Measurements from ENCODE around the gene TAF10. TPM values are rescaled to one million over a fixed set of nuclear protein-coding genes. Genes with fewer than 3 reads are reported as not detected.

Gene TAF10
- total RNA-seq, 1 donor from 2014 or later, result 113 TPM

- no peak for DNase-seq (ENCODE audit: low read depth)
- Histone ChIP-seq H3K27ac (ENCODE audit: low read depth, low read length) (no peak overlapping the region), H3K4me2 (ENCODE audit: low read length) (no peak overlapping the region), H3K9ac (ENCODE audit: low read length) (no peak overlapping the region), H3K27me3 (ENCODE audit: insufficient read depth, low read length) (no peaks in the 10 kb centered on the region), H3K4me1 (ENCODE audit: insufficient read depth, low read length) (peaks cover 12% of the 10 kb centered on the region), H3K4me3 (ENCODE audit: insufficient read depth, low read depth, low read length) (no peak overlapping the region), H3K36me3 (ENCODE audit: insufficient read depth, low read length) (peaks cover 2% of the 10 kb centered on the region), H3K79me2 (ENCODE audit: insufficient read depth, low read length) (no peaks in the 10 kb centered on the region), H2AFZ (ENCODE audit: low read depth, low read length) (no peak overlapping the region), H4K20me1 (ENCODE audit: insufficient read depth, low read length) (peaks cover 9% of the 10 kb centered on the region), H3K9me3 (ENCODE audit: insufficient read depth, low read depth, low read length) (no peaks in the 10 kb centered on the region)
- H3K4me1 Mint-ChIP-seq (ENCODE audit: low read depth, unreplicated experiment), result peaks cover 10% of the 10 kb centered on the region
- FAIRE-seq, result no peak
- TF ChIP-seq CTCF (IDR thresholded peaks at IDR 0.05; ENCODE audit: insufficient read depth, low read depth, low read length) (no peak), EZH2 (IDR thresholded peaks at IDR 0.05; ENCODE audit: insufficient read depth, low read length) (no peak)
- peaks cover 15% of the 10 kb centered on the region for H3K36me3 Mint-ChIP-seq (ENCODE audit: low read depth, unreplicated experiment)
- H3K27ac Mint-ChIP-seq (ENCODE audit: unreplicated experiment), result no peak overlapping the region
- H3K27me3 Mint-ChIP-seq (ENCODE audit: low read depth, unreplicated experiment), result peaks cover 3% of the 10 kb centered on the region
- H3K9me3 Mint-ChIP-seq (ENCODE audit: unreplicated experiment), result peaks cover 4% of the 10 kb centered on the region
- H3K4me3 Mint-ChIP-seq (ENCODE audit: unreplicated experiment), result no peak overlapping the region
These were observed 45.9 kb downstream of the TAF10 start for GRCh38 chr11:6565988-6566703.

DNA sequence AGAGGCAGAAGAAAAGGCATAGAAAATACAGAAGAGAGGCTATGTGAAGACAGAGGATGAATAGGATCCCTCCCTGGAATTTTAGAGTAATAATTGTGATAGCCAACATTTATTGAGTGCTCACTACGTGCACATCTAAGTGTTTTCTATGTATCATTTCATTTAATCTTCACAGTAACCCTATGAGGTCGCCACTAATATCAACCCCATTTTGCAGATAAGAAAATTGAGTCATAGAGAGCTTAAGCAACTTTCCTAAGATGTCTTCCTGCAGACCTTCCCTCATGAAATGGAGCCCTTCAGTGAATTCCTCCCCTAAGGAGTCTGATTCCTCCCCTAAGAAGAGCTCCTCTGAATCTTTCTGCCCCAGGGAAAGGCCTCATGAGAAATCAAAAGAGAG, 46.7 kb downstream of the TAF10 start:
- Mint-ChIP-seq H3K4me1 (ENCODE audit: low read depth, unreplicated experiment) (peaks cover 10% of the 10 kb centered on the region), H3K4me3 (ENCODE audit: unreplicated experiment) (no peak overlapping the region), H3K36me3 (ENCODE audit: low read depth, unreplicated experiment) (peaks cover 18% of the 10 kb centered on the region), H3K27me3 (ENCODE audit: low read depth, unreplicated experiment) (peaks cover 3% of the 10 kb centered on the region), H3K9me3 (ENCODE audit: unreplicated experiment) (peaks cover 4% of the 10 kb centered on the region), H3K27ac (ENCODE audit: unreplicated experiment) (no peak overlapping the region)
- H3K4me2 ChIP-seq (ENCODE audit: low read length), result no peak overlapping the region
- FAIRE-seq, result no peak
- no peak overlapping the region for H3K9ac ChIP-seq (ENCODE audit: low read length)
- no peaks in the 10 kb centered on the region for H3K9me3 ChIP-seq (ENCODE audit: insufficient read depth, low read depth, low read length)
- peaks cover 9% of the 10 kb centered on the region for H4K20me1 ChIP-seq (ENCODE audit: insufficient read depth, low read length)
- DNase-seq (ENCODE audit: low read depth), result no peak
- H3K36me3 ChIP-seq (ENCODE audit: insufficient read depth, low read length), result peaks cover 2% of the 10 kb centered on the region
- H3K4me3 ChIP-seq (ENCODE audit: insufficient read depth, low read depth, low read length), result no peak overlapping the region
- H3K27ac ChIP-seq (ENCODE audit: low read depth, low read length), result no peak overlapping the region
- no peaks in the 10 kb centered on the region for H3K79me2 ChIP-seq (ENCODE audit: insufficient read depth, low read length)
- H3K27me3 ChIP-seq (ENCODE audit: insufficient read depth, low read length), result no peaks in the 10 kb centered on the region
- TF ChIP-seq EZH2 (IDR thresholded peaks at IDR 0.05; ENCODE audit: insufficient read depth, low read length) (no peak), CTCF (IDR thresholded peaks at IDR 0.05; ENCODE audit: insufficient read depth, low read depth, low read length) (no peak)
- no peak overlapping the region for H2AFZ ChIP-seq (ENCODE audit: low read depth, low read length)
- peaks cover 12% of the 10 kb centered on the region for H3K4me1 ChIP-seq (ENCODE audit: insufficient read depth, low read length)

DNA sequence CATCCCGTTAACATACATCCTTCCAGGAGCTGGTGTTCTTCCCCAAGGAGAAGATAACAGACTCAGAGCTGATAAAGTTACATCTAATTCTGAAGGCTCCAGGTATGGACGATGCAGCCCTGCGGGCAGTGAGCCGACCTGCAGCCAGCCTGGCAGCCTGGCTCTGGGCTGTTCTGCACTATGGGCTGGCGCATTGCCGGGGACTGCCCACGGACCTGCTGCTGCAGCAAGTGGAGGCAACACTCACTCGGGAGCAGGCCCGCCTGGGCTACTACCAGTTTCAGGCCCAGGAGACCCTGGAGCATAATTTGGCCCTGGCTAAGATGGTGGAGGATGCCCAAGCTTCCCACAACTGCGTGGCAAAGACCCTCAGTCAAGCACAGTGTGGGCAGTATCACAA, 48.3 kb downstream of the TAF10 start:
- Histone ChIP-seq H3K79me2 (ENCODE audit: insufficient read depth, low read length) (no peaks in the 10 kb centered on the region), H2AFZ (ENCODE audit: low read depth, low read length) (no peak overlapping the region), H3K4me1 (ENCODE audit: insufficient read depth, low read length) (peaks cover 10% of the 10 kb centered on the region), H3K4me3 (ENCODE audit: insufficient read depth, low read depth, low read length) (no peak overlapping the region), H3K9ac (ENCODE audit: low read length) (no peak overlapping the region), H4K20me1 (ENCODE audit: insufficient read depth, low read length) (peaks cover 9% of the 10 kb centered on the region), H3K36me3 (ENCODE audit: insufficient read depth, low read length) (peaks cover 2% of the 10 kb centered on the region), H3K27ac (ENCODE audit: low read depth, low read length) (no peak overlapping the region), H3K4me2 (ENCODE audit: low read length) (no peak overlapping the region), H3K9me3 (ENCODE audit: insufficient read depth, low read depth, low read length) (no peaks in the 10 kb centered on the region), H3K27me3 (ENCODE audit: insufficient read depth, low read length) (no peaks in the 10 kb centered on the region)
- peaks cover 26% of the 10 kb centered on the region for H3K36me3 Mint-ChIP-seq (ENCODE audit: low read depth, unreplicated experiment)
- H3K4me1 Mint-ChIP-seq (ENCODE audit: low read depth, unreplicated experiment), result peaks cover 6% of the 10 kb centered on the region
- TF ChIP-seq EZH2 (IDR thresholded peaks at IDR 0.05; ENCODE audit: insufficient read depth, low read length) (no peak), CTCF (IDR thresholded peaks at IDR 0.05; ENCODE audit: insufficient read depth, low read depth, low read length) (no peak)
- H3K9me3 Mint-ChIP-seq (ENCODE audit: unreplicated experiment), result peaks cover 4% of the 10 kb centered on the region
- FAIRE-seq, result no peak
- no peak overlapping the region for H3K4me3 Mint-ChIP-seq (ENCODE audit: unreplicated experiment)
- peaks cover 3% of the 10 kb centered on the region for H3K27me3 Mint-ChIP-seq (ENCODE audit: low read depth, unreplicated experiment)
- no peak overlapping the region for H3K27ac Mint-ChIP-seq (ENCODE audit: unreplicated experiment)
- no peak for DNase-seq (ENCODE audit: low read depth)
